GM19455 (cell line): Measurements from ENCODE around the gene PIGQ.

ENCODE experiments used
- ATAC-seq: cut with Tn5 transposase; IDR thresholded peaks from one replicate; pipeline ENCODE4 v1.9.1; 2021; ENCODE audit not compliant: unreplicated experiment

Gene PIGQ

DNA sequence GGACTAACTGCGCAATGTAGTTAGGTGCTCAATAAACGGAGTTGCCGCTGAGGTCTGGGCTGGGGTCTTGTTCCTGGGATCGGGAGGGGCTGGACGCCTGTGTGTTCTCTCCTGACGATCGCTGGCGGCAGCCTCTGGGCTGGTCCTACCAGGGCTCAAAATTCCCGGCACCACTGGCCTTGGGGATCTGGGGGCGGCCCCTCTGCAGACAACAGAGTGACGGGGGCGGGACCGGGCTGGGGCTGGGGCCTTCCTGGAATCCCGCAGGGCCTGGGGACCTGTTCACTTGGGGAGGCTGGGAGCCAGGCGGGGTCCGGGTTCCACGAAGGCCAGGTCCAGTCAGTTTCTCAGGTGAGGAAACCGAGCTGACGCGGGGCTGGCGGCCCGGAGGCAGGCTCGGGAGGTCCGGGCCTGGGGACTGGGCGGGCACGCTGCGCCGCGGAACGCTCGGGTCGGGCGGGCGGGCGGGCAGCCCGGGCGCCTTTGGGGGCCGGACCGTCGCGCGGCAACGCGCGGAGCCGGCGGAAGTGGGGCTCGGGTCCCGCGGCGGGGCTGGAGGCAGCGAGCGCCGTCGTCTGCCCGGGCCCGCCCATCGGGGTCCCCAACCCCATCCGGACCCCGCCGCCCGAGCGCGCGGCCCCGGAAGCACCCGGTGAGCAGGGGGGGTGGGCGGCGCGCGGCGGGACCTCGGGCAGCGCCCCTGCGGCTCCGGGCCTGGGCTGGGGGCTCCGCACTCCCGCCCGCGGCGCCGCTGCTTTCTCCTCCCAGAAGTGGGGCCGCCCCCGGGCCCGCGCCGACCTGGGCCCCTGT is at the start of gene PIGQ:
Gene PIGQ, plus strand, starts transcription at position 524 of the 810 bp plus-strand sequence. CDS start 4,107 bp downstream, outside the sequence.
- peak; percentile 37 for ATAC-seq

DNA sequence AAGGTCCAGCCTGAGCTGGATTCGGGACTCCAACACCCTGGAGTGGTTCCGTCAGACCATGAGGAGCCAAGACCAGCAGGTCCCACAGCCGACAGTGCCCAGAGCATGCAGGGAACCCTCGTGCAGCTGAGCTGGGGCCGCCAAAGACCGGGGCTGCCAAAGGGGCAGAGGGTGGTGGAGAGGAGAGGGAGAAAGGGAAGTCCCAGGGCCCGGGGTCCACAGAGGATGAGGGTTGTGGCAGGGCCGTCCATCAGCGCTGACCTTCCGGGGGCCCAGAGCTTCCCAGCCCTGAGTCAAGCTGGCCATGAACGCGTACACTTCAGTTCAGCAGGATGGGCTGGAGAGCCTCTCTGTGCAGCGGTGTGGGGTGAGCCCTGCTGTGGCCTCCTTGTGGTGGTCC is 48.9 kb upstream of the PIGQ start:
- no peak for ATAC-seq

DNA sequence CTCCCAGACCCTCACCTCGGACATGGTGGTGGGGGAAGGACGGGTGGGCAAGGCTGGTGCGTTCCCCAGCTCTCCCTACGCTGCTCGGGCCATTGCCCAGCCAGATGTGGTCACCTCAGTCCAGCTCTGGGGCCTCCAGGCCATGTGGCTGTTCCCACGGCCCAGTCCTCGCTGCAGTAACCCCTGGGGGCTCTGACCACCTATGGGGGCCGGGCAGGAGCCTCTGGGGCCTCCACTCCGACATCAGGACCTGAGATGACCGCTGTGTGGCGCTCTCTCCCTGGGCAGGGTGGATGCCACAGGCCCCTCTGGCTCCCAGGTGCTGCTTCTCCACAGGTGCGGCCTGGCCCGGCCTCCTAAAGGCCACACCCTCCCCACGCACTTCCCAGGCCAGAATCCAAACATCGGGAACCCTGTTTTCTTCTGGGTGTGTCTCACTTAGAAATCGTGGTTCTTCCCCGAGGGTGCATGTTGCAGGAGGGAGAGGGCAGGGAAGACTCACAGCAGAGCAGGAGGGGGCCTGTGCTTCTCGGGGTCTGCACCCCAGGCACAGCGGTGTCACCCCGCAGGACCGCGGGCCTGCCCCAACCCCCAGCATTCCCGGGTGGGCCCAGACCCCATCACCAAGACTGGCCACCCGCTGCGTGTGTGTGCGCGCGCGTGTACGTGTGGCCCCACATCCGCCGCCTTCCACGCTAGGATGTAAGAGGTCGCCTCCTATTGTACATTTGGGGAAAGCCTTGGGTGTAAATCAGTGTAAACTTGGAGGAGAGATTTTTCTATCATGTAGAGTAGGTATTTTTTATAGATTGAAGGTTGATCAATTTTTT is 48.2 kb upstream of the PIGQ start:
- ATAC-seq, result no peak

- no peak for ATAC-seq
Measured at GRCh38 chr16:522320-523096, 47.3 kb upstream of the PIGQ start.

- ATAC-seq, result no peak
Measured at GRCh38 chr16:523097-523741, 46.5 kb upstream of the PIGQ start.

DNA sequence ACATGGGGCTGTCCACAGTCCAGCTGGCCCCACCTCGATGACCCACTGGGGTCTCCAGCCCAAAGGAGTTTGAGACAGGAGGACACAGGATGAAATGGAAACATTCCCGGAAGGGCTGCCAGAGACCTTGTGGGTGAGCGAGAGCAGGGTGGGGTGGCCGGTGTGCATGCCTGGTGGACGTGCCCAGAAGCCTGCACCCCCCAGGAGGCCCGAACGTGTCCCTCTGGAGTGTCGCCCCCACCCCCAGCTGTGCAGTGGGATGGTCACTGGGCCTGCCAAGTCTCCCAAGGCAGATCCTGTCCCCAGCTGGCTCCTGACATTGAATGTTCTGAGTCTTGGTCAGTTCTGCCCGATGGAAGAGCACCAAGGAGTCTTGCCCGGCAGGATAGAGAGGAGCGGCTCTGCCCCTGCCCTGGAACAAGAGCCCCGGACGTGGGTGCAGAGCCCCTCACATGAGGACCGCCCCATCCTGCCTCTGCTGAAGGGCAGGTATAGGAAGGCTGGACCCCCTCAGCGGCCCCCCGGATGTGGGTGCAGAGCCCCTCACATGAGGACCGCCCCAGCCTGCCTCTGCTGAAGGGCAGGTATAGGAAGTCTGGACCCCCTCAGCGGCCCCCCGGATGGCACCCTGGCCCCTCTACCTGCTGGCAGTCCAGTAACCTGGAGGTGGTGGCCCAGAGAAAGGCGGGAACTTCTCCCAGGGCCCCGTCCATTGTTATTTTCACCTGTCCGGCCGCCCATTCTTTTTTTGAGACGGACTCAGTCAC is 45.3 kb upstream of the PIGQ start:
- no peak for ATAC-seq

- ATAC-seq, result no peak
Measured at GRCh38 chr16:525123-525519, 44.6 kb upstream of the PIGQ start.

- no peak for ATAC-seq
Measured at GRCh38 chr16:525520-526180, 44.1 kb upstream of the PIGQ start.

DNA sequence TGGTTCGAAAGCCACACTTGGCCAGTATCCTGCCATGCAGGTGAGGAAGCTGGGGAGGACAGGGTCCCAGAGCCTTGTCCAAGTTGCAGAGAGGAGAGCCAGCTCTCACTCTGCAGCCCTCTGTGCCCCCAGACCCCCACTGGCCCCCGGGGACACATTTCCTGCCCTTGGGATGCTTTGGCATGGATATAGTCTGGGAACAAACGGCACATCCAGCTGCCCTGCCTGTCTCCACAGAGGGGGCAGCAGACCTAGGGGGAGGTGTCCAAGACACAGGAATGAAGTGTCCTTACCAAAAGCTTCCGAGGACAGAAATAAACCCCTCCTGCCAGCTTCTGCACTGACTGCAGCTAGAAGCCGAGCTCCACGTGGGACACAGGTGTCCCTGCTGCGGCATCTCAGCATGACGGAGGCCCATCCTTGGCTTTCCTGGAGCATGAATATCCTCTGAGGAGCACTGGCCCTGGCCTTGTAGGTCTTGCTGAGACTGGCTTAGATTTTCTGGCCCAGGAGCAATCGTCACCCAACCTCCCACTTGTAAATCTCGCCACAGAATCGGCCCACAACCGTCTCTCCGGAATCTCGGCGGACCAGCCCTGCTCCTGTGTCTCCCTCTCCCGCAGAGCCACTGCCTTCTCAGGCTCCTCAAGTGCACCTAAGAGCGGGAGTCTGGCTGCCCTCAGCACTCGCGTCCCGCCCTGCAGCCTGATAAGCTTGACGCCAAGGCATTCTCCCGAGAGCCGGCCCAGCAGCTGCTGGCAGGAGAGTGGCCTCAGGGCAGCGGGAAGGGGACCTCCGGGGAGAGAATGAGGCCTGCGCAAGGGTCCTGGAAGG is 43.4 kb upstream of the PIGQ start:
- peak; percentile 9 for ATAC-seq

- ATAC-seq, result peak; percentile 59
Measured at GRCh38 chr16:527015-527903, 42.5 kb upstream of the PIGQ start, which contains the start of gene CAPN15. Gene CAPN15, plus strand, starts transcription at chr16:527712. Its CDS starts 19,127 bp downstream, at chr16:546839.

DNA sequence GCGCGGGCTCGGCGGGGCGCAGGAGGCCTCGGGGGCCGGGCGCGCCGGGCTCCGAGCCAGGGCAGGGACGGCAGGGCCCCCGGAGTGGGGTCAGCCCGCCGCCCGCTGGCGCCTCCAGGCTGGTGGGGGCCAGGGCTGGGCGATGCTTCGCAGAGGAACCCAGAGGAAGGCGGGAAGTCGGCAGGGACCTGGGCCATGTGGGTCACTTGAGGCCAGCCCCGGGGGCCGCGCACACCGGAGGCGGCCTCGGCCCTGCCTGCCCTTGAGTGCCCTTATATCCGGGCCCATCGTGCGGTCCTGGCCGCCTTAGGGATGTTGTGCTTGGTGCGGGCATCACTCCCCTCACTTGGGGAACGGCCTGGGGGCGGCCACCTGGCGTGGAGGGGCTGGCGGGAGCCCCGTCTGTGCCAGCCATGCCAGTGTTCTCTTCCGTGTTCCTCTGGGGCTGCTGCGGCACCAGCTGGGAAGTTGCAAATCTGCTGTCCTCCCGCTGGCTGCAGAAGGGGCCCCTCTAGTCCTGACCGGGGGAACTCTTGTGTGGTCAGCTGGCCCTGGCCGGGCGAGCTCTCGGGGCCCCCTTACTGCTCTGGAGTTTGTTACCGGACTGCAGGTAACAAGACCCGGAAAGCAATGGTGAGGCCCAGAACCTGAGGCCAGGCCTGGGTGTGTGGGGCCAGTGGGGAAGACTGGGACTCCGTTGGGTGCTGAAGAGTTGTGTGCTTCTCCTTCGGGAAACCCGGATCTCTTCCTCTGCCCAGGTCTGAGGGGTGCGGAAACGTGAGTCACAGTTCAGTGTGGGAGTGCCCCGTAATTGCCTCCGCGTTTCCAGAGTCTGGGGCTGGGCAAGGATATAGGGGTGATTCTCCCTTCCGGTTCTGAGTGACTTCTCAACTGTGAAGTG is 41.4 kb upstream of the PIGQ start:
- ATAC-seq, result peak; percentile 5

DNA sequence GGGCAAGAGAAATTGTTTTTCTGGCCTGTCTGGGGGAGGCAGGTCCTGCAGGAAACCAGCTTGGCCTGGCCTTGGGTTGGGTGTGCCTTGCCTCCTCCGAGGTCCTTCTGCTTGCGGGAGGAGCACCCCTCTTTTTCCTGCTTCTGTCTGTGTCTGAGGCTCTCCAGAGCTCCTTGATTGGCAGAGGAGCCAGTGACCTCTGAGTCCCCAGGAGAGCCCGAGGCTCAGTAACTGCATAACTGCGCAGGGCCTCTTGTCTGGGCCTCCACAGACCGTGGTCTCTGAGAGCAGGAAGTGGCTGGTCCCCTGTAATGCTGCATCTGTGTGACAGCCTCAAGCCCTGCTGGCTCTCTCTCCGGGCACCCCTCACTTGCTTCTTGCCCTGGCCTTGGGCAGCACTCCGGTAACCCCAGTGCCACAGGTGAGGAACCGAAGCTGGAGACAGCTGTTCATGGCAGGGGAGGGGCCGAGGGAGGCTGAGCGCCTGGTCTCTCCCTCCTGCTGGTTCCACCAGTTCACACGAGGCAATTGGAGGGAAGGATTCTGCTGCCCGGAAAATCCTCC is 40.7 kb upstream of the PIGQ start:
- ATAC-seq, result no peak

DNA sequence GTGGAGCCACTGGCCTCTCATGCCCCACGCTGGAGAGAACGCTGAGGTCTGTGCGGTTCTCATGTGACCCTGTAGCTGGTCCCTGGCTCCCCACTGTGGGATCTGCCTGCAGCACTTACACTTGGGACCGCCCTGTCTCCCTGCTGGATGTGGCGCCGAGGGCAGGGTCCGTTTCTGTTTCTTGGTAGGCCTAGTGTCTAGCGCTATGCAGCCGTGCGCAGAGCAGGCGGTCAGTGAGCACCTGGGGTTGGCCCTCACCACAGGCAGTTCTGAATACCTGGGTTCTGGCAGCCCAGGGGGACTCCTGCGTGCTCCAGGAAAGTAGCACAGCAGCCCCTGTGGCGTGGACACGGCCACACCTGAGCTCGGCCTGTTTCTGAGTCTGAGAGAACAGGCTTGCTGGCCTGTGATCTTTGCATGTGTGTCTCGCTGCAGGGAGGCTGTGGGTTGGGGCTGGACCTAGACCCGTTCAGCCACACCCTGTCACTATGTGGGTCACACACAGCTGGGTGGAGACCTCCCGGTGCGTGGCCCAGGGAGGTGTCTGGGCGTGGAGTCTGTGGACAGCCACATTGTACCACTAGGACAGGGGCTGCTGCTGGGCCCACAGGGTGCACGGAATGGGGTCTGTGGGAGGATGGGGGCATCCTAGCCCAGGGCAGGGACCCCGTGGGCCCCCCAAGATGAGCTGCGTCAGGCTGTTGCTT is 39.5 kb upstream of the PIGQ start:
- no peak for ATAC-seq

DNA sequence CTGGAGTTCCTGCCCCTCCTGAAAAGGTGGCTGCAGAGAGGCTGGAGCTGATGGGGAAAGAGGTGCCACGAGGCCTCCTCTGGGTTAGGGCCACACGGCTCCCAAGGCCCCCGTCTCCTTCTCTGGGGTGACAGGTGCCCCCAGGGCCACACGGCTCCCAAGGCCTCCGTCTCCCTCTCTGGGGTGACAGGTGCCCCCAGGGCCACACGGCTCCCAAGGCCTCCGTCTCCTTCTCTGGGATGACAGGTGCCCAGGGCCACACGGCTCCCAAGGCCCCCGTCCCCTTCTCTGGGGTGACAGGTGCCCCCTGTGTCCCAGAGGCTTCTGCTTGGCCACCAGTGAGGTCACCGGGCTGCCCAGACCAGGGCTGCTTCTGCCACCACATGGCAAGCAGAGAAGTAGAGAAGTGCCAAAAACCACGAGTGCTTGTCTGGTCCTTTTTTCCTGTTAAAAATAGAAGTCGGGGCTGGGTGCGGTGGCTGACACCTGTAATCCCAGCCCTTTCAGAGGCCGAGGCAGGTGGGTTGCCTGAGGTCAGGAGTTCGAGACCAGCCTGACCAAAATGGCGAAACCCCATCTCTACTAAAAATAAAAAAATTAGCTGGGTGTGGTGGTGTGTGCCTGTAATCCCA is 38.2 kb upstream of the PIGQ start:
- ATAC-seq, result no peak
